Measurements from ENCODE around the gene AOPEP.

- TF ChIP-seq, protein P1, sequence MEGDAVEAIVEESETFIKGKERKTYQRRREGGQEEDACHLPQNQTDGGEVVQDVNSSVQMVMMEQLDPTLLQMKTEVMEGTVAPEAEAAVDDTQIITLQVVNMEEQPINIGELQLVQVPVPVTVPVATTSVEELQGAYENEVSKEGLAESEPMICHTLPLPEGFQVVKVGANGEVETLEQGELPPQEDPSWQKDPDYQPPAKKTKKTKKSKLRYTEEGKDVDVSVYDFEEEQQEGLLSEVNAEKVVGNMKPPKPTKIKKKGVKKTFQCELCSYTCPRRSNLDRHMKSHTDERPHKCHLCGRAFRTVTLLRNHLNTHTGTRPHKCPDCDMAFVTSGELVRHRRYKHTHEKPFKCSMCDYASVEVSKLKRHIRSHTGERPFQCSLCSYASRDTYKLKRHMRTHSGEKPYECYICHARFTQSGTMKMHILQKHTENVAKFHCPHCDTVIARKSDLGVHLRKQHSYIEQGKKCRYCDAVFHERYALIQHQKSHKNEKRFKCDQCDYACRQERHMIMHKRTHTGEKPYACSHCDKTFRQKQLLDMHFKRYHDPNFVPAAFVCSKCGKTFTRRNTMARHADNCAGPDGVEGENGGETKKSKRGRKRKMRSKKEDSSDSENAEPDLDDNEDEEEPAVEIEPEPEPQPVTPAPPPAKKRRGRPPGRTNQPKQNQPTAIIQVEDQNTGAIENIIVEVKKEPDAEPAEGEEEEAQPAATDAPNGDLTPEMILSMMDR (IDR thresholded peaks at IDR 0.05 in 8 of 11, conservative IDR thresholded peaks at IDR 0.05 in 3 of 11) = no peak
- TF ChIP-seq POLR2AphosphoS5 (IDR thresholded peaks at IDR 0.05) = no peak
Observed at GRCh38 chr9:94800424-94801117, 74.1 kb downstream of the AOPEP start.

All from spleen (tissue), 7 donors.